HEK293T (cell line): ENCODE results near the gene KPTN.

ENCODE experiments used
- CTCF ChIA-PET: fragments of 350-600 bp; formaldehyde crosslinking; extraction: SDS; loops from one replicate; lab custom pipeline; 2021; ENCODE audit warnings: antibody characterized with exemption, inconsistent platforms; lab: Yijun Ruan, JAX
- POLR2A ChIA-PET: fragments of 350-600 bp; formaldehyde crosslinking; extraction: SDS; loops from one replicate; lab custom pipeline; 2020; ENCODE audit warnings: antibody characterized with exemption, inconsistent platforms; lab: Yijun Ruan, JAX
- DNase-seq: peaks from one replicate; pipeline ENCODE4 v3.0.0; 2012; ENCODE audit warnings: mixed read lengths; ENCODE audit errors: extremely low spot score
- ARNT ChIP-seq: fragments of 450-650 bp; IDR thresholded peaks from 2 replicates; pipeline ENCODE4 v1.6.1; 2017; ENCODE audit warnings: mild to moderate bottlenecking
- BHLHE40 ChIP-seq: fragments of 450-650 bp; IDR thresholded peaks from 2 replicates; pipeline ENCODE4 v1.6.1; 2016; ENCODE audit warnings: mild to moderate bottlenecking, moderate library complexity, borderline replicate concordance
- CTBP1 ChIP-seq: fragments of 450-650 bp; IDR thresholded peaks from 2 replicates; pipeline ENCODE4 v1.6.1; 2016; ENCODE audit warnings: borderline replicate concordance
- ELF4 ChIP-seq: fragments of 450-650 bp; IDR thresholded peaks from 2 replicates; pipeline ENCODE4 v1.6.1; 2017; ENCODE audit warnings: antibody characterized with exemption
- FOXA1 ChIP-seq: fragments of 450-650 bp; IDR thresholded peaks from 2 replicates; pipeline ENCODE4 v1.6.1; 2016; ENCODE audit warnings: mild to moderate bottlenecking
- FOXK2 ChIP-seq: fragments of 450-650 bp; IDR thresholded peaks from 2 replicates; pipeline ENCODE4 v1.6.1; 2016; ENCODE audit warnings: mild to moderate bottlenecking
- FOXM1 ChIP-seq: fragments of 450-650 bp; IDR thresholded peaks from 2 replicates; pipeline ENCODE4 v1.6.1; 2017; ENCODE audit warnings: mild to moderate bottlenecking, borderline replicate concordance
- HDGF ChIP-seq: fragments of 450-650 bp; IDR thresholded peaks from 2 replicates; pipeline ENCODE4 v1.6.1; 2017; ENCODE audit warnings: antibody characterized with exemption, borderline replicate concordance
- L3MBTL2 ChIP-seq: fragments of 450-650 bp; conservative IDR thresholded peaks from 2 replicates; pipeline ENCODE4 v1.6.1; 2016; ENCODE audit warnings: mild to moderate bottlenecking
- LEF1 ChIP-seq: fragments of 450-650 bp; IDR thresholded peaks from 2 replicates; pipeline ENCODE4 v1.6.1; 2017; ENCODE audit warnings: mild to moderate bottlenecking, borderline replicate concordance
- NFRKB ChIP-seq: fragments of 450-650 bp; IDR thresholded peaks from 2 replicates; pipeline ENCODE4 v1.6.1; 2016; ENCODE audit warnings: mild to moderate bottlenecking, moderate library complexity
- PKNOX1 ChIP-seq: fragments of 450-650 bp; IDR thresholded peaks from 2 replicates; pipeline ENCODE4 v1.6.1; 2016
- SP1 ChIP-seq: fragments of 450-650 bp; IDR thresholded peaks from 2 replicates; pipeline ENCODE4 v1.6.1; 2017
- SUZ12 ChIP-seq: fragments of 450-650 bp; IDR thresholded peaks from 2 replicates; pipeline ENCODE4 v1.6.1; 2016; ENCODE audit warnings: mild to moderate bottlenecking
- TARDBP ChIP-seq: fragments of 450-650 bp; IDR thresholded peaks from 2 replicates; pipeline ENCODE4 v1.6.1; 2016
- ZNF384 ChIP-seq: fragments of 450-650 bp; IDR thresholded peaks from 2 replicates; pipeline ENCODE4 v1.6.1; 2016

KPTN gene

GRCh38 chr19:47510516-47511127 is 26.6 kb upstream of the KPTN start:
- no peak for DNase-seq
- ChIA-PET CTCF (no interaction called here), POLR2A (no interaction called here)
- TF ChIP-seq ELF4 (no peak), TARDBP (no peak), NFRKB (no peak), SUZ12 (no peak), LEF1 (no peak), FOXM1 (no peak), FOXA1 (no peak), PKNOX1 (no peak), ARNT (no peak), BHLHE40 (no peak), ZNF384 (no peak), L3MBTL2 (no peak), HDGF (no peak), CTBP1 (no peak), FOXK2 (no peak), SP1 (no peak)

- CTCF ChIA-PET, result interaction anchor here (0.6 kb wide), 1 partner anchor 175 kb away, joined by 3 read pairs; no protein-coding TSS in a partner anchor
- no peak for DNase-seq
- POLR2A ChIA-PET, result no interaction called here
- TF ChIP-seq L3MBTL2, result no peak
- TF ChIP-seq ELF4, result no peak
- no peak for TF ChIP-seq ZNF384
- no peak for TF ChIP-seq BHLHE40
- TF ChIP-seq LEF1, result no peak
- no peak for TF ChIP-seq FOXK2
- TF ChIP-seq TARDBP, result no peak
- TF ChIP-seq CTBP1, result no peak
- no peak for TF ChIP-seq SP1
- no peak for TF ChIP-seq PKNOX1
- no peak for TF ChIP-seq ARNT
- no peak for TF ChIP-seq HDGF
- TF ChIP-seq SUZ12, result no peak
- TF ChIP-seq FOXM1, result no peak
- no peak for TF ChIP-seq FOXA1
Observed at GRCh38 chr19:47509973-47510372, 26.0 kb upstream of the KPTN start.

DNA sequence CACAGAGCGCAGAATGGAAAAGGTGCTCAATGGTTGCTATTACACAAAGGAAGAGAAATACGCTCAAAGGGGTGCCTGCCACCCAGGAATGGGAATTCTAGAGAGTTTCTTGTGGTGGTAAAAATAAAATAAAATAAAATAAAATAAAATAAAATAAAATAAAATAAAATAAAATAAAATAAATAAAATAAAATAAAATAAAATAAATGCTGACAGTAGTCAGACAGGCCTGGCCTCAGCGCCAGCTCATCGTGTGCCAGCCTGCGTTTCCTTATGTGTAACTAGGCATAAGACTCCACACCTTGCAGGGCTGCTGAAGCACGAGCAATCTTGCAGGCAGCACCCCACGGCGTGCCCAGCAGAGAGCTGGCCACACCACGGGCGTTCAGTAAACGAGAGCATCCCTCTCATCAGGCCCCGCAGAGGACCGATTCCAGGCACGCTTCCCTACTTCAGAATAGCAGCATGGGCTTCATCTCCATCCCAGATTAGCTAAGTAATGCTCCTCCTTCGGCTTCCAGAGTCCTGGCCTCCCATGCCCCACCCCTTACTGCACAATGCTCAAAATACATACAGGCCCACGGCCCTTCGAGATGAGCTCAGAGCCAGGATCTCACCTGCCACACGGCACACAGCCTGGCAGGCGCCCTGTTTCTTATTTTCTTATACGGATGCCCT is 25.3 kb upstream of the KPTN start:
- ChIA-PET CTCF (interaction anchor here (0.6 kb wide), 1 partner anchor 175 kb away, joined by 3 read pairs; no protein-coding TSS in a partner anchor), POLR2A (no interaction called here)
- DNase-seq, result no peak
- no peak for TF ChIP-seq ZNF384
- no peak for TF ChIP-seq L3MBTL2
- TF ChIP-seq SP1, result no peak

DNA sequence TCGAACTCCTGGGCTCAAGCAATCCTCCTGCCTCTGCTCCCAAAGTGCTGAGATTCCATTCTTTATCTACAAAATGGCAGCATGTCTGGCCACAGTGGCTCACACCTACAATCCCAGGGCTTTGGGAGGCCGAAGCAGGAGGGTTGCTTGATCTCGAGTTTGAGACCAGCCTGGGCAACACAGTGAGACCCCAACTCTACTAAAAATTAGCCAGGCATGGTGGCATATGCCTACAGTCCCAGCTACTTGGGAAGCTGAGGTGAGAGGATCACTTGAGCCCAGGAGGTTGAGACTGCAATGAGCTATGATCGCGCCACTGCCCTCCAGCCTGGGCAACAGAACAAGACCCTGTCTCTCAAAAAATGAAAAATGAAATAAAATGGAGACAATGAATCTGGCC is 24.7 kb upstream of the KPTN start:
- ChIA-PET CTCF (no interaction called here), POLR2A (no interaction called here)
- TF ChIP-seq L3MBTL2, result no peak
- TF ChIP-seq TARDBP, result no peak
- no peak for TF ChIP-seq ARNT
- no peak for TF ChIP-seq HDGF
- no peak for TF ChIP-seq FOXK2
- no peak for TF ChIP-seq LEF1
- TF ChIP-seq FOXA1, result no peak
- TF ChIP-seq PKNOX1, result no peak
- TF ChIP-seq NFRKB, result no peak
- no peak for TF ChIP-seq ZNF384
- DNase-seq, result no peak

- DNase-seq, result no peak
- ChIA-PET POLR2A (no interaction called here), CTCF (no interaction called here)
- TF ChIP-seq LEF1 (no peak), ZNF384 (no peak), CTBP1 (no peak), SUZ12 (no peak), FOXM1 (no peak), PKNOX1 (no peak), BHLHE40 (no peak), TARDBP (no peak), NFRKB (no peak), FOXA1 (no peak), SP1 (no peak), HDGF (no peak), FOXK2 (no peak), ARNT (no peak), ELF4 (no peak), L3MBTL2 (no peak)
Observed at GRCh38 chr19:47507924-47508553, 24.0 kb upstream of the KPTN start.
